ENCODE results near the gene ARL2.

Gene ARL2

DNA sequence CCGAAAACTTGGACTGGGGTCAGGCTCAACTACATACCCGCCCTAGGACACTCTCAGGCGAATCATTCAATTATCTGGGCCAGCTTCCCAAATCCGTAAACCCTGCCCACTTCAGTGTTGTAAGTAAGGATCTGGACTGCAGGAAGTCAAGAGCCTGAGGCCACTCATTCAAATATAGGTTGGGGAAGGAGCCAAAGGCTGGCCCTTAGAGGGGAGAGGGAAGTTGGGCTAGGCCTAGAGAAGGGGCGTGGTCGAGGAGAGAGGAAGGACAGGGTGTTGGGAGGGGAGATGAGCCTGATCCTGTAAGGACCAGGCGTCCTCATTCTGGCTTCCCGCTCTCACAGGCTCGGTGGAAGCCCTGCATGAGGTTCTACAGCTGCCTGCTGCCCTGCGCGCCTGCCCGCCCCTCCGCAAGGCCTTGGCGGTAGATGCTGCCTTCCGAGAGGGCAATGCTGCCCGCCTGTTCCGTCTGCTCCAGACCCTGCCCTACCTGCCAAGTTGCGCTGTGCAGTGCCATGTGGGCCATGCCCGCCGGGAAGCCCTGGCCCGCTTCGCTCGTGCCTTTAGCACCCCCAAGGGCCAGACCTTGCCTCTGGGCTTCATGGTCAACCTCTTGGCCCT is 30.0 kb downstream of the ARL2 start (continued):
- no peak for TF ChIP-seq ZNF555 (tag by site-specific recombination; conservative IDR thresholded peaks at IDR 0.05)

DNA sequence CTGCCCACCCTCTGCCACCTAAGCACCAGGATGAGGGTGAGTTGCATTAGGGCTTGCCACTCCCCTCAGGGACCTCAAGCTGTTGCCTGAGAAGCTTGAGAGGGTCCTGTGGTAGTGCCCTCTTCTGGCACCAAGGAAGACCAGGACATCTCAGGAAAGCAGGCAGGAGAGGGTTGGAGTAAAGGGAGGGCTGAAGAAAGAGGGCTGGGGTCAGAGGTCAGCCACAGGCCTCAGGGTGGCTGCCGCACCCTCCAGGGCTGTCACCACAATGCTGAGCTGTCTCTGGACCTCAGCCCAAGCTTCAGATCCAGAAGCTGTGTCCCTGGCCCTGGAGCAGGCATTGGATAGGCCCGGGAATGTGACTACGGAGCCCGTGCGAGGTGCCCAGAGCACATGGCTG is 31.1 kb downstream of the ARL2 start:
- Histone ChIP-seq H3K27ac (ENCODE audit: extremely low read depth, low read depth, low read length) (no peak overlapping the region), H3K36me3 (ENCODE audit: control insufficient read depth in 2 of 2, insufficient read depth in 1 of 2, low read length in 2 of 2) (peaks cover 0 to 31% of the 10 kb centered on the region in 2 experiments; a peak in 1 of 3 replicates), H3K9me3 (ENCODE audit: control insufficient read depth, insufficient read depth, low read depth, low read length) (no peaks in the 10 kb centered on the region), H3K4me3 (ENCODE audit: low read depth, low read length) (no peak overlapping the region), H3K4me1 (ENCODE audit: control insufficient read depth, insufficient read depth, low read length) (no peaks in the 10 kb centered on the region)
- CTCF ChIA-PET = interaction anchor here (1.1 kb wide), 1 partner anchor 15 kb away, joined by 4 read pairs; no protein-coding TSS in a partner anchor
- TF ChIP-seq ZNF830 (tag by site-specific recombination; IDR thresholded peaks at IDR 0.05; ENCODE audit: low read depth) (no peak), ZBTB48 (tag by site-specific recombination; IDR thresholded peaks at IDR 0.05) (no peak), ZNF214 (tag by site-specific recombination; IDR thresholded peaks at IDR 0.05; ENCODE audit: borderline replicate concordance) (no peak), ZNF514 (tag by site-specific recombination; IDR thresholded peaks at IDR 0.05) (no peak), HOXD13 (CRISPR knock-in tag; IDR thresholded peaks at IDR 0.05; ENCODE audit: borderline replicate concordance) (no peak), ZNF423 (tag by site-specific recombination; IDR thresholded peaks at IDR 0.05) (no peak), ZNF529 (tag by site-specific recombination; IDR thresholded peaks at IDR 0.05; ENCODE audit: insufficient replicate concordance) (no peak), ZNF2 (tag by site-specific recombination; IDR thresholded peaks at IDR 0.05) (no peak), ZBTB21 (tag by site-specific recombination; IDR thresholded peaks at IDR 0.05) (no peak), MZF1 (tag by site-specific recombination; IDR thresholded peaks at IDR 0.05; ENCODE audit: borderline replicate concordance) (no peak), ZNF571 (tag by site-specific recombination; IDR thresholded peaks at IDR 0.05) (no peak), ZNF785 (tag by site-specific recombination; IDR thresholded peaks at IDR 0.05) (no peak), PRDM4 (tag by site-specific recombination; IDR thresholded peaks at IDR 0.05) (no peak), ZXDB (tag by site-specific recombination; IDR thresholded peaks at IDR 0.05) (no peak), KLF10 (tag by site-specific recombination; IDR thresholded peaks at IDR 0.05) (no peak), ZNF10 (tag by site-specific recombination; IDR thresholded peaks at IDR 0.05) (no peak)
- TF ChIP-seq, protein P1, sequence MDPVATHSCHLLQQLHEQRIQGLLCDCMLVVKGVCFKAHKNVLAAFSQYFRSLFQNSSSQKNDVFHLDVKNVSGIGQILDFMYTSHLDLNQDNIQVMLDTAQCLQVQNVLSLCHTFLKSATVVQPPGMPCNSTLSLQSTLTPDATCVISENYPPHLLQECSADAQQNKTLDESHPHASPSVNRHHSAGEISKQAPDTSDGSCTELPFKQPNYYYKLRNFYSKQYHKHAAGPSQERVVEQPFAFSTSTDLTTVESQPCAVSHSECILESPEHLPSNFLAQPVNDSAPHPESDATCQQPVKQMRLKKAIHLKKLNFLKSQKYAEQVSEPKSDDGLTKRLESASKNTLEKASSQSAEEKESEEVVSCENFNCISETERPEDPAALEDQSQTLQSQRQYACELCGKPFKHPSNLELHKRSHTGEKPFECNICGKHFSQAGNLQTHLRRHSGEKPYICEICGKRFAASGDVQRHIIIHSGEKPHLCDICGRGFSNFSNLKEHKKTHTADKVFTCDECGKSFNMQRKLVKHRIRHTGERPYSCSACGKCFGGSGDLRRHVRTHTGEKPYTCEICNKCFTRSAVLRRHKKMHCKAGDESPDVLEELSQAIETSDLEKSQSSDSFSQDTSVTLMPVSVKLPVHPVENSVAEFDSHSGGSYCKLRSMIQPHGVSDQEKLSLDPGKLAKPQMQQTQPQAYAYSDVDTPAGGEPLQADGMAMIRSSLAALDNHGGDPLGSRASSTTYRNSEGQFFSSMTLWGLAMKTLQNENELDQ (tag by site-specific recombination; IDR thresholded peaks at IDR 0.05; ENCODE audit: low read depth) = no peak
- TF ChIP-seq, protein P2, sequence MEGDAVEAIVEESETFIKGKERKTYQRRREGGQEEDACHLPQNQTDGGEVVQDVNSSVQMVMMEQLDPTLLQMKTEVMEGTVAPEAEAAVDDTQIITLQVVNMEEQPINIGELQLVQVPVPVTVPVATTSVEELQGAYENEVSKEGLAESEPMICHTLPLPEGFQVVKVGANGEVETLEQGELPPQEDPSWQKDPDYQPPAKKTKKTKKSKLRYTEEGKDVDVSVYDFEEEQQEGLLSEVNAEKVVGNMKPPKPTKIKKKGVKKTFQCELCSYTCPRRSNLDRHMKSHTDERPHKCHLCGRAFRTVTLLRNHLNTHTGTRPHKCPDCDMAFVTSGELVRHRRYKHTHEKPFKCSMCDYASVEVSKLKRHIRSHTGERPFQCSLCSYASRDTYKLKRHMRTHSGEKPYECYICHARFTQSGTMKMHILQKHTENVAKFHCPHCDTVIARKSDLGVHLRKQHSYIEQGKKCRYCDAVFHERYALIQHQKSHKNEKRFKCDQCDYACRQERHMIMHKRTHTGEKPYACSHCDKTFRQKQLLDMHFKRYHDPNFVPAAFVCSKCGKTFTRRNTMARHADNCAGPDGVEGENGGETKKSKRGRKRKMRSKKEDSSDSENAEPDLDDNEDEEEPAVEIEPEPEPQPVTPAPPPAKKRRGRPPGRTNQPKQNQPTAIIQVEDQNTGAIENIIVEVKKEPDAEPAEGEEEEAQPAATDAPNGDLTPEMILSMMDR (tag by site-specific recombination; IDR thresholded peaks at IDR 0.05) = no peak
- POLR2A ChIA-PET = no interaction called here
